ENCODE results near the gene ZNF565. TPM values are rescaled to one million over a fixed set of nuclear protein-coding genes. Genes with fewer than 3 reads are reported as not detected.

Gene ZNF565
- total RNA-seq, 1 donor from 2014 or later: 8.9 TPM

DNA sequence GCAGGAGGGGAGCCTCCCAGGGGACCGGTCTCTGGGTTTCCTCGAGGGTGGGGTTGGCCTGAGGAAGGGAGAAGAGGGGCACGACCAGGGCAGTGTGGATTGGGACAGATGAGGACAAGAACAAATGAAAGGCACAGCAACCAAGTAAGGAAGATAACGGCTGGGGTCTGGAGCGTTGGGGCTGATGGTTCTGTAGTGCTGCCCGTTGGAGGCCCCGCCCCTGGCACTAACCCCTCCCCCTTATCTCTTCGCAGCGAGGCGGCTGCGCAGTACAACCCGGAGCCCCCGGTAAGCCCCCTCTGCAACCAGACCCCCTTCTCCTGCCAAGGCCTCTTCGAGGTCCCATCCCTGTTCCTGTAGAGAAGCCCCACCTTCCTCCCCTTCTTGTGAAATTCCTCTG lies 72.4 kb downstream of the ZNF565 start:
- Mint-ChIP-seq H3K4me3 (peak overlapping the region; percentile 98), H3K27ac (no peak overlapping the region), H3K27me3 (ENCODE audit: low read depth) (no peaks in the 10 kb centered on the region), H3K36me3 (peaks cover 41% of the 10 kb centered on the region), H3K4me1 (peaks cover 10% of the 10 kb centered on the region), H3K9me3 (no peaks in the 10 kb centered on the region)
- TF ChIP-seq, protein P1, sequence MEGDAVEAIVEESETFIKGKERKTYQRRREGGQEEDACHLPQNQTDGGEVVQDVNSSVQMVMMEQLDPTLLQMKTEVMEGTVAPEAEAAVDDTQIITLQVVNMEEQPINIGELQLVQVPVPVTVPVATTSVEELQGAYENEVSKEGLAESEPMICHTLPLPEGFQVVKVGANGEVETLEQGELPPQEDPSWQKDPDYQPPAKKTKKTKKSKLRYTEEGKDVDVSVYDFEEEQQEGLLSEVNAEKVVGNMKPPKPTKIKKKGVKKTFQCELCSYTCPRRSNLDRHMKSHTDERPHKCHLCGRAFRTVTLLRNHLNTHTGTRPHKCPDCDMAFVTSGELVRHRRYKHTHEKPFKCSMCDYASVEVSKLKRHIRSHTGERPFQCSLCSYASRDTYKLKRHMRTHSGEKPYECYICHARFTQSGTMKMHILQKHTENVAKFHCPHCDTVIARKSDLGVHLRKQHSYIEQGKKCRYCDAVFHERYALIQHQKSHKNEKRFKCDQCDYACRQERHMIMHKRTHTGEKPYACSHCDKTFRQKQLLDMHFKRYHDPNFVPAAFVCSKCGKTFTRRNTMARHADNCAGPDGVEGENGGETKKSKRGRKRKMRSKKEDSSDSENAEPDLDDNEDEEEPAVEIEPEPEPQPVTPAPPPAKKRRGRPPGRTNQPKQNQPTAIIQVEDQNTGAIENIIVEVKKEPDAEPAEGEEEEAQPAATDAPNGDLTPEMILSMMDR (IDR thresholded peaks at IDR 0.05; ENCODE audit: unreplicated experiment): no peak
- DNase-seq (ENCODE audit: low spot score in 2 of 2, unreplicated experiment in 2 of 2): no peak

DNA sequence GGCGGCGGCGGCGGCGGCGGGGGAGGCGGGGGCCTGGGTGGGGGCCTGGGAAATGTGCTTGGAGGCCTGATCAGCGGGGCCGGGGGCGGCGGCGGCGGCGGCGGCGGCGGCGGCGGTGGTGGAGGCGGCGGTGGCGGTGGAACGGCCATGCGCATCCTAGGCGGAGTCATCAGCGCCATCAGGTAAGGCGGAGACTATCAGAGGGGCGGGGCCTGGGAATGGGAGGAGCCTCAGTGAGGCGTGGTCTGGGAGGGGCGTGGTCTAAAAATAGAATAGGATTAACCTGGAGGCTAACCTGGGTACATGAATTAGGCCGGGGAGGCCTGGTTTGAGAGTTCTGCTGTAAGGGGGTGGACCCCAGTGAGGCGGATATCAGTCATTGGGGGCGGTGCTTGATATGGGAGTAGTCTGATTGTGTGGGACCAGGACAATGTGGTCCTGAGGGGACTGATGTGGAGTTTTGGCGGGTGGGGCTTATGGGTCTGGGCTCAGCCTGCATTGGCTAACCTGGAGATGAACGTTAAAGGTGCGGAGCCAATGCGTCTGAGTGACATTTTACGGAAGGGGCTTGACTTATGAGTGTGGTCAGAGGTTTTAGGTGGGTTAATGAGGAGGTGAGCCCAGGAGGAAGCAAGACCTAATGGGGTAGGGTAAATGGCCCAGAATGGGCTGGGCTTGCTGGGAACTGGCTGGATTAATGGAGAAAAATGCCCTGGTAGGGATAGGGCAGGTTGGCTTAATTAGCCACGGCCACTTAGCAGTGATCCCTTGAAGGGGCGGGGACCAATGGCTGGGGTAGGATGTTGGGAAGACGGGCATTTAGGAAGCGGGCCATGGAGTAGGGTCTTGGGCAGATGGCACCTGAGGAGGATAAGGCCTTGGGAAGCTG lies 73.2 kb downstream of the ZNF565 start:
- Mint-ChIP-seq H3K27ac (peak overlapping the region; percentile 78), H3K36me3 (peaks cover 33% of the 10 kb centered on the region), H3K9me3 (no peaks in the 10 kb centered on the region), H3K27me3 (ENCODE audit: low read depth) (no peaks in the 10 kb centered on the region), H3K4me3 (peak overlapping the region; percentile 98), H3K4me1 (peaks cover 16% of the 10 kb centered on the region)
- peak; percentile 74 to 91 for DNase-seq (ENCODE audit: low spot score in 2 of 2, unreplicated experiment in 2 of 2)
- TF ChIP-seq, protein P1 (IDR thresholded peaks at IDR 0.05; ENCODE audit: unreplicated experiment): no peak

DNA sequence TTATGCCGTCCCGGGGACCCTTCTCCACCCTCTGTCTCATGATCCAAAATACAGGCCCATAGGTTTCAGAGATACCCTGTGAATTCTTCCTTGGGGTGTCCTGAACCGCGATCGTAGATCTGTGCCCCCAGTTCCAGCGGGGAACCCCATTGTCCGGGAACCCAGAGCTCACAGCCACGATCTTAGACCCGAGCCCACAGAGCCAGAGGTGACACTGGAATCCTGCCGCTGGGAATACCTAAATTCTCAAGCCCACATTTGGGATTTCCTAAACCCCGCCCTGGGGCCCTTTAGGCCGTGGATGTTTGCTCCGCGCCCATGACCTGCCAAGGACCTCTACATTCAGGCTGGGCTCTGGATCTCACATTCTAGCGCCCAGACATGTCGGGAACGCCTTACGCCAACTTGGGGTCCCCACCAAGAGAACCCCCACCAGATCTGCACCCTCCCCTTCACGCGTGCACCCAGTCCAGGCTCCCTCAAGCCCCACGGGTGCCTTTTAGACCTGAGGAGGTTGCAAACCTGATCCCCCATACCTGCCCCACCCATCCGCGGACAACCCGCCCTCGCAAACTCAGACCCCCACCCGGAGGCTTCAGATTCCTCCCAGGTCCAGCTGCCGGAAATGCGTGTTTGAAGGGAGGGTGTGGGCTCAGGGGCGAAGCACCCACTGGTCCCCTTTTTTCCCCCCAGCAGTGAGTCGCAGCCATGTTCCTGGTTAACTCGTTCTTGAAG lies 74.0 kb downstream of the ZNF565 start:
- Mint-ChIP-seq H3K4me1 (peaks cover 16% of the 10 kb centered on the region), H3K9me3 (no peaks in the 10 kb centered on the region), H3K4me3 (peak overlapping the region; percentile 98), H3K27me3 (ENCODE audit: low read depth) (no peaks in the 10 kb centered on the region), H3K27ac (peak overlapping the region; percentile 99), H3K36me3 (peaks cover 25% of the 10 kb centered on the region)
- DNase-seq (ENCODE audit: low spot score in 2 of 2, unreplicated experiment in 2 of 2): no peak
- TF ChIP-seq, protein P1 (IDR thresholded peaks at IDR 0.05; ENCODE audit: unreplicated experiment): no peak

DNA sequence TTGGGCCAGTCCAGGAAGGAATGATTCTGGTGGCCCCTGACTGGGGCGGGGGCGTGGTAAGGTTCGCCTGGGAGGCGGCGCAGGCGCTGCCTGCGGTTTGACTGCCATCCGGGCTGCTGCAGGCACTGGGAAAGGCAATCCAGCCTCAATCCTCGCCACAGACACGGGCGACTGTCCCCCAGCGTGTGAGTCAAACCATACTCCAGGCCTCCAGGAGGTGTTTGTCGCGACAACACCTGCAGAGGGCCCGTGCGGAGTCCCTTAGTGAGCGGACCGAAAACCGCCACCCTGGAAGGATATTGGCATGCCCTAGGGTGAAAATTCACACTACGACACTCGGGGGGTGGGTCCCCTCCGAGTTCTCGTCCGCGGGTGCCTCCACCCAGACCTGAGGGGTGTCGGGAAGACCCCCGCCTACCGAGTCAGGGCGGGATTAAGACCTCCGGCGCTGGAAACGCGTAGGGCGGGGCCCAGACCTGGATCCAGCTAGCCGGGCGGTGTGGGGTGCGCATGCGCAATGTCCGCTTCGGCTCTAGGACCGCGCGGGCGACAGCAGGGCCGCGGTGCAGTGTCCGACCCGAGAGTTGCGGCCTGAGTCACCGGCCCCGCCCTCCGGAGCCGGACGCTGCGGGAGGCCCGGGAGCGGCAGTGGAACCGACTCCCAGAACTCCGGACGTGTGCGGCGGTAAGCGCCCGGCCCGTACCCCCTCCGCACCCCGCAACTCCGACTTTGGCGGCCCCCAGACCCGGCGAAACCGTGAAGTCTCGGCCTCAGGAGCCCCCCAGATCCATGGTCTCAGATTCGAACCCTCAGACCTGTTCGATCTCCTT lies 74.8 kb downstream of the ZNF565 start, which contains the start of gene CAPNS1:
Gene CAPNS1, plus strand, starts transcription at position 594 of the 831 bp plus-strand sequence. CDS start 946 bp downstream, outside the sequence.
- peaks cover 21% of the 10 kb centered on the region for H3K36me3 Mint-ChIP-seq

DNA sequence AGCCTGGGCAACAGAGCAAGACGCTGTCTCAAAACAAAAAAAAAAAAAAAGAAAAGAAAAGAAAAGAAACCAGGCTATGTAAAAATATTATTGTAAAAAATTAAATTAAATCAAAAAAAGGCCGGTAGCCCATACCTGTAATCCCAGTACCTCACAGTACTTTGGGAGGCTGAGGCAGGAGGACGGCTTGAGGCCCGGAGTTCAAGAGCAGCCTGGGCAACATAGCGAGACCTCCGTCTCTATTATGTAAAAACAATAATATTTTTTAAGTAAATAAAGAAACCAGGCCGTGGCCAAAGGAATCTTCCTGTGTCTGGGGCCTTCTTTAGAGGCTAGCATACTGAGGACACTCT lies 75.4 kb downstream of the ZNF565 start:
- H3K4me1 Mint-ChIP-seq: peaks cover 16% of the 10 kb centered on the region
- H3K9me3 Mint-ChIP-seq: no peaks in the 10 kb centered on the region
- H3K36me3 Mint-ChIP-seq: peaks cover 18% of the 10 kb centered on the region
- H3K27ac Mint-ChIP-seq: peak overlapping the region; percentile 99
- TF ChIP-seq, protein P1 (IDR thresholded peaks at IDR 0.05; ENCODE audit: unreplicated experiment): no peak
- no peaks in the 10 kb centered on the region for H3K27me3 Mint-ChIP-seq (ENCODE audit: low read depth)
- no peak for DNase-seq (ENCODE audit: low spot score in 2 of 2, unreplicated experiment in 2 of 2)
- peak overlapping the region; percentile 98 for H3K4me3 Mint-ChIP-seq

More for the DNA sequence above, 74.8 kb downstream of the ZNF565 start, which contains the start of gene CAPNS1:
- peak; percentile 93 to 96 for DNase-seq (ENCODE audit: low spot score in 2 of 2, unreplicated experiment in 2 of 2)
- Mint-ChIP-seq H3K27ac (peak within 1 kb of the TSS; percentile 99), H3K4me1 (peaks cover 16% of the 10 kb centered on the region), H3K27me3 (ENCODE audit: low read depth) (no peaks in the 10 kb centered on the region), H3K9me3 (no peaks in the 10 kb centered on the region), H3K4me3 (peak within 1 kb of the TSS; percentile 98)
- TF ChIP-seq, protein P1 (IDR thresholded peaks at IDR 0.05; ENCODE audit: unreplicated experiment): no peak

Data from mesothelial cell of epicardium (in vitro differentiated cells).